ENCODE results near the gene XPC. TPM values are rescaled to one million over a fixed set of nuclear protein-coding genes. Genes with fewer than 3 reads are reported as not detected.

Gene XPC
- total RNA-seq, 1 experiment from 2014 or later = 15.1 TPM

DNA sequence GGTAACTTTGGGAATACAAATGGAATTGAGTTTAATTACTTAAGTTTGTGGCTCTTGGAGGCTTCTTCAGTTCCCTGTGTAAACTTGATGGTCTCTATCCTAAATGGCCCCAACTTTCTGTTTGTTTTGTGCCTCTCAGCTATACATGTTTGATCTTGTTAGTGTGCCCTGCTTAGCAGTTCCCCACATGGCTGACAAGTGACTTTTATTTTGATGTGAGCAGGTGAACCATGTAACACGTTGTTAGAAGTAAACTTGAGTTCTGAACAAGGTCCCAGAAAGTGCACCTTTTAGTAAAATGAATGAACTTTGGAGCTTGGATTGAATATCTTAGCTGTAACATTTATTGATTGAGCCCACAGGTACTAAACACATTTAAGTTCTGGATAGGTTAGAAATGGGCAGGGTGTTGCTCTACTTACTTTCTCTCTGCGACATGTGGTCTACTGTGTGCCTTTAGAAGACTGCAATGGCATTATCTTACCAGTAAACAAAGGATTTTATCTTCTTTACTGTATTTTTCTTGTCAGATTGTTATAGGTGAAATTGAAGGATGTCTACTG lies 4.7 kb upstream of the XPC start:
- intact Hi-C loops (cut with micrococcal nuclease; ENCODE audit: unreplicated experiment) (no loop called here), in situ Hi-C loops (cut with HindIII; ENCODE audit: low pct_unique_long_range_greater_than_20kb, low sequenced_read_pairs) (no loop called here)
- Histone ChIP-seq H3K27ac (ENCODE audit: low read length) (no peak overlapping the region), H3K9me3 (ENCODE audit: control insufficient read depth, insufficient read depth, low read depth, low read length) (no peaks in the 10 kb centered on the region), H3K36me3 (ENCODE audit: control insufficient read depth, insufficient read depth, low read length) (peaks cover 13% of the 10 kb centered on the region), H3K4me3 (ENCODE audit: low read depth in 2 of 2, low read length in 2 of 2) (no peak overlapping the region), H3K27me3 (ENCODE audit: control insufficient read depth, insufficient read depth, low read length) (no peaks in the 10 kb centered on the region), H3K4me1 (ENCODE audit: control insufficient read depth, insufficient read depth, low read length) (peaks cover 7% of the 10 kb centered on the region)
- DNase-seq (ENCODE audit: low read depth, low spot score) (no peak), ATAC-seq (no peak)
- POLR2A ChIA-PET = interaction anchor here (0.6 kb wide), 1 partner anchor 741 kb away, joined by 3 read pairs; no protein-coding TSS in a partner anchor
- BruUV-seq (replicated peaks) = no TSS peak
- CTCF ChIA-PET = no interaction called here
- TF ChIP-seq, protein P1, sequence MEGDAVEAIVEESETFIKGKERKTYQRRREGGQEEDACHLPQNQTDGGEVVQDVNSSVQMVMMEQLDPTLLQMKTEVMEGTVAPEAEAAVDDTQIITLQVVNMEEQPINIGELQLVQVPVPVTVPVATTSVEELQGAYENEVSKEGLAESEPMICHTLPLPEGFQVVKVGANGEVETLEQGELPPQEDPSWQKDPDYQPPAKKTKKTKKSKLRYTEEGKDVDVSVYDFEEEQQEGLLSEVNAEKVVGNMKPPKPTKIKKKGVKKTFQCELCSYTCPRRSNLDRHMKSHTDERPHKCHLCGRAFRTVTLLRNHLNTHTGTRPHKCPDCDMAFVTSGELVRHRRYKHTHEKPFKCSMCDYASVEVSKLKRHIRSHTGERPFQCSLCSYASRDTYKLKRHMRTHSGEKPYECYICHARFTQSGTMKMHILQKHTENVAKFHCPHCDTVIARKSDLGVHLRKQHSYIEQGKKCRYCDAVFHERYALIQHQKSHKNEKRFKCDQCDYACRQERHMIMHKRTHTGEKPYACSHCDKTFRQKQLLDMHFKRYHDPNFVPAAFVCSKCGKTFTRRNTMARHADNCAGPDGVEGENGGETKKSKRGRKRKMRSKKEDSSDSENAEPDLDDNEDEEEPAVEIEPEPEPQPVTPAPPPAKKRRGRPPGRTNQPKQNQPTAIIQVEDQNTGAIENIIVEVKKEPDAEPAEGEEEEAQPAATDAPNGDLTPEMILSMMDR (IDR thresholded peaks at IDR 0.05) = no peak
- TF ChIP-seq POLR2AphosphoS5 (IDR thresholded peaks at IDR 0.05; ENCODE audit: low read depth, low read length) = no peak
- no peak for TF ChIP-seq TCF7L2 (IDR thresholded peaks at IDR 0.05; ENCODE audit: low read depth, low read length)
- no peak for TF ChIP-seq REST (IDR thresholded peaks at IDR 0.05; ENCODE audit: insufficient read depth in 1 of 2, low read depth in 2 of 2, low read length in 1 of 2)
- no peak for TF ChIP-seq SIN3A (IDR thresholded peaks at IDR 0.05; ENCODE audit: borderline replicate concordance, insufficient read depth, low read depth, low read length)

- TF ChIP-seq POLR2AphosphoS5 (IDR thresholded peaks at IDR 0.05; ENCODE audit: low read depth, low read length) = no peak
- TF ChIP-seq SIN3A (IDR thresholded peaks at IDR 0.05; ENCODE audit: borderline replicate concordance, insufficient read depth, low read depth, low read length) = no peak
- no peak for TF ChIP-seq REST (IDR thresholded peaks at IDR 0.05; ENCODE audit: insufficient read depth in 1 of 2, low read depth in 2 of 2, low read length in 1 of 2)
- TF ChIP-seq TCF7L2 (IDR thresholded peaks at IDR 0.05; ENCODE audit: low read depth, low read length) = no peak
- TF ChIP-seq, protein P1 (IDR thresholded peaks at IDR 0.05) = no peak
- intact Hi-C loops (cut with micrococcal nuclease; ENCODE audit: unreplicated experiment) (no loop called here), in situ Hi-C loops (cut with HindIII; ENCODE audit: low pct_unique_long_range_greater_than_20kb, low sequenced_read_pairs) (no loop called here)
- H3K4me3 ChIP-seq (ENCODE audit: low read depth in 2 of 2, low read length in 2 of 2) = no peak overlapping the region
- H3K27me3 ChIP-seq (ENCODE audit: control insufficient read depth, insufficient read depth, low read length) = no peaks in the 10 kb centered on the region
- POLR2A ChIA-PET = interaction anchor here (0.6 kb wide), 2 partner anchors 108 to 260 kb away, joined by 4 to 10 read pairs; no protein-coding TSS in a partner anchor
- no peak for DNase-seq (ENCODE audit: low read depth, low spot score)
- peaks cover 15% of the 10 kb centered on the region for H3K36me3 ChIP-seq (ENCODE audit: control insufficient read depth, insufficient read depth, low read length)
- no peaks in the 10 kb centered on the region for H3K9me3 ChIP-seq (ENCODE audit: control insufficient read depth, insufficient read depth, low read depth, low read length)
- no peak for ATAC-seq
- H3K4me1 ChIP-seq (ENCODE audit: control insufficient read depth, insufficient read depth, low read length) = peaks cover 14% of the 10 kb centered on the region
- CTCF ChIA-PET = no interaction called here
- no peak overlapping the region for H3K27ac ChIP-seq (ENCODE audit: low read length)
- BruUV-seq (replicated peaks) = no TSS peak
These were observed 2.9 kb upstream of the XPC start for GRCh38 chr3:14181253-14181652.
